T-cell (primary cell): Measurements from ENCODE around the gene CAMK1D. TPM values are rescaled to one million over a fixed set of nuclear protein-coding genes. Genes with fewer than 3 reads are reported as not detected.
A peak's percentile ranks its signal among the peaks of the same experiment; 100 is the strongest.

Source experiments
- ATAC-seq, 4 experiments: fragments of 200-7000 bp in 3 of 4; fragments of 150-1000 bp in 1 of 4; cut with Tn5 transposase; replicated peaks in 1 of 4; 1 replicate in 3 of 4; 2 replicates in 1 of 4; pipeline ENCODE4 v1.10.0; 2021; ENCODE audit warnings: moderate library complexity in 3 of 4, mild to moderate bottlenecking in 2 of 4, moderate number of reproducible peaks in 1 of 4
- CTCF ChIA-PET, 2 donors: fragments of 300-600 bp; sonication (Branson Sonifier 250); formaldehyde crosslinking; loops; one replicate each; lab custom pipeline; 2022; ENCODE audit warnings: antibody characterized with exemption in 2 of 2; lab: Charles Lee
- POLR2A ChIA-PET, 2 donors: fragments of 300-600 bp; sonication (Branson Sonifier 250); formaldehyde crosslinking; loops; one replicate each; lab custom pipeline; 2022; ENCODE audit warnings: antibody characterized with exemption in 2 of 2; lab: Charles Lee
- DNase-seq, 35 experiments: peaks; one replicate each; pipeline versions ENCODE4 v3.0.0 to v3.0.0-alpha.2; 2013 to 2023
- H3K27ac ChIP-seq: one replicate; pipeline ENCODE4 v1.5.1; 2013; ENCODE audit warnings: low read length
- H3K27me3 ChIP-seq, 2 experiments: replicated peaks in 1 of 2; 1 replicate in 1 of 2; 2 replicates in 1 of 2; pipeline versions ENCODE4 v1.6.1 to v1.7.0; 2013; ENCODE audit warnings: low read length in 1 of 2, mixed read lengths in 1 of 2; ENCODE audit not compliant: control insufficient read depth in 2 of 2, insufficient read depth in 2 of 2; ENCODE audit errors: extremely low read depth in 1 of 2
- H3K36me3 ChIP-seq, 2 donors: 1 replicate in 1 of 2; 2 replicates in 1 of 2; pipeline versions ENCODE4 v1.6.1 to v1.7.0; 2013; ENCODE audit warnings: low read length in 1 of 2; ENCODE audit not compliant: control insufficient read depth in 2 of 2, insufficient read depth in 1 of 2; ENCODE audit errors: extremely low read depth in 1 of 2
- H3K4me1 ChIP-seq, 2 experiments: 1 replicate in 1 of 2; 2 replicates in 1 of 2; pipeline versions ENCODE4 v1.6.1 to v1.7.0; 2013; ENCODE audit warnings: low read length in 2 of 2, mixed read lengths in 1 of 2; ENCODE audit not compliant: insufficient read depth in 2 of 2, control insufficient read depth in 1 of 2; ENCODE audit errors: extremely low read depth in 1 of 2
- H3K4me3 ChIP-seq, 2 donors: 1 replicate in 1 of 2; 2 replicates in 1 of 2; pipeline versions ENCODE4 v1.5.1 to v1.7.0; 2013; ENCODE audit warnings: mild to moderate bottlenecking in 2 of 2, low read length in 1 of 2, moderate library complexity in 1 of 2; ENCODE audit not compliant: control insufficient read depth in 1 of 2; ENCODE audit errors: extremely low read depth in 1 of 2
- H3K9me3 ChIP-seq: 2 replicates; pipeline ENCODE4 v1.7.0; 2013
- H3K27ac Mint-ChIP-seq, 2 donors: one replicate each; pipeline ENCODE4 v1.8.0; 2020 to 2021; ENCODE audit warnings: mild to moderate bottlenecking in 2 of 2, mixed read lengths in 2 of 2
- H3K27me3 Mint-ChIP-seq, 2 donors: one replicate each; pipeline ENCODE4 v1.8.0; 2021 to 2022; ENCODE audit warnings: mixed read lengths in 2 of 2
- H3K36me3 Mint-ChIP-seq: one replicate; pipeline ENCODE4 v1.8.0; 2021; ENCODE audit warnings: mixed read lengths
- H3K4me1 Mint-ChIP-seq, 3 donors: one replicate each; pipeline ENCODE4 v1.8.0; 2020 to 2022; ENCODE audit warnings: mixed read lengths in 3 of 3, mild to moderate bottlenecking in 1 of 3
- H3K4me3 Mint-ChIP-seq, 3 donors: one replicate each; pipeline ENCODE4 v1.8.0; 2020 to 2022; ENCODE audit warnings: mild to moderate bottlenecking in 3 of 3, mixed read lengths in 3 of 3, moderate library complexity in 3 of 3
- H3K9me3 Mint-ChIP-seq, 3 donors: one replicate each; pipeline ENCODE4 v1.8.0; 2020 to 2022; ENCODE audit warnings: mixed read lengths in 3 of 3
- WGBS: methylation state at CpG from one replicate; pipeline ENCODE4 v1.1.5; 2013; ENCODE audit warnings: missing lambda C conversion rate; ENCODE audit not compliant: insufficient coverage; 5-methylcytosine and 5-hydroxymethylcytosine counted together
- total RNA-seq, 35 experiments: library from RNA in 6 of 35; stranded (reverse) in 6 of 35; fragments of 120-200 nt in 1 of 35; gene quantifications; one replicate each; pipeline versions ENCODE4 v1.2.1 to v1.2.4 and lab custom pipeline; 2013 to 2026

Gene CAMK1D
- total RNA-seq, 5 donors from 2014 or later (not counting 1 experiment from before 2014, with no cell fraction given): 16.8 to 31.3 (median 23.6) TPM

DNA sequence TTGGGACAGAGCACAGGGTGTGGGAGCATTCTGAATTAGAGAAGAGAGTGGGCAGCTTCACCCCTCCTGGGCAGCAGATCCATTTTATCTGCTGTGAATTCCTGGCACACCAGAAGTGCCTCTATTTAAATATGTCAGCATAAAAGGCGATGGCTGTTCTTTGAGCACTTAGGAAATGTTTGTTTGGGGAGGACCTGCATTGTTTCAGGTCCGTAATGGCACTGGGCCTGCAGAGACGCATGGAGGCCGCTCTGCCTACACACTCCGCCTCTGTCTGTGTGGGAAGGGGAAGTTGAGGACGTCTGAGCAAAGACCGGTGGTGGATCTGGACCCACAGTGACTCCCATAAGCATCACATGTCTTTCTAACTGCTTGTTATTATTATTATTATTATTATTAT is 253.2 kb downstream of the CAMK1D start:
- 71% methylated on average over 1 of the region's 7 CpGs for WGBS
- H3K27me3 Mint-ChIP-seq: no peaks in the 10 kb centered on the region
- peaks cover 31% of the 10 kb centered on the region for H3K36me3 Mint-ChIP-seq
- no peak for ATAC-seq
- Histone ChIP-seq H3K9me3 (no peaks in the 10 kb centered on the region), H3K27ac (no peak overlapping the region), H3K27me3 (no peaks in the 10 kb centered on the region), H3K36me3 (no peaks in the 10 kb centered on the region), H3K4me3 (no peak overlapping the region), H3K4me1 (peaks cover 8 to 25% of the 10 kb centered on the region in 2 experiments)
- peak overlapping the region in 1 of 2 donors; percentile 12 for H3K27ac Mint-ChIP-seq
- H3K9me3 Mint-ChIP-seq: no peaks in the 10 kb centered on the region
- ChIA-PET POLR2A (no interaction called here), CTCF (no interaction called here)
- DNase-seq: no peak
- peaks cover 38 to 52% (median 42%) of the 10 kb centered on the region in 3 donors for H3K4me1 Mint-ChIP-seq
- H3K4me3 Mint-ChIP-seq: no peak overlapping the region

DNA sequence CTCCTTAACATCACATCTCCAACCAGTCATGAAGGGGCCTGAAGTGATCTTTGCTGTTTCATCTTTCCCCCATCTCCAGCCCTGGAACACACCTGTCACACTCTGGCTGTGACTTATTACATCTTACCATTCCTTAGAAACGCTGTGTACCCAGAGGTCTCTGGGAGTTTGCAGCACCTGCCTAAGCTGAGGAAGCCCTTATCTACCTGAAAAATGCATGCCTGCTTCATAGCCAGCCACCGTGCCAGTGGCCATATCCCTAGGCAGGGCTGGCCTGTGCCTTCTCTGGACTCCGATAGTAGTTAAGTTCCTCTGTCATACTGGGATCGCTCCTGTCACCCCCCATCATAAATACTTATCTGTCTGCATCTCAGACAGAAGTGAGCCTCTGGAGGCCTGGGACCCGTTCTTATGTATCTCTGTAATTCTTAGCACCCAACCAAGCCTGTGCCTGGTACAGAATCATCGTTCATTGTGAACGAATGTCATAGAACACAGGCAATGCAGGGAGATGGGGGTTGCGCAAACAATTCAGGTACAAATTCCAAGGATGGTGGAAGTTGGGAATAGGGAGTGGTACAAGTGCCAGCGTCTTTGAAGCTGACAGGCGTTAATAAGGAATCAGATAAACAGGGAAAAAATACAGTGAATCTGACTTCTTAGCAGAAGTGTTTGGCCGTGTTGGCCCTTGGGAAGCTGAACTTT is 254.6 kb downstream of the CAMK1D start:
- ChIA-PET CTCF (no interaction called here), POLR2A (no interaction called here)
- no peaks in the 10 kb centered on the region for H3K36me3 ChIP-seq
- ATAC-seq (no peak), DNase-seq (no peak)
- H3K4me3 Mint-ChIP-seq: no peak overlapping the region
- WGBS: 94% methylated on average over 11 of the region's 11 CpGs
- no peaks in the 10 kb centered on the region for H3K27me3 ChIP-seq
- no peak overlapping the region for H3K4me3 ChIP-seq
- H3K4me1 Mint-ChIP-seq: peaks cover 24 to 40% (median 29%) of the 10 kb centered on the region in 3 donors
- H3K27ac ChIP-seq: no peak overlapping the region
- no peaks in the 10 kb centered on the region for H3K9me3 ChIP-seq
- no peaks in the 10 kb centered on the region for H3K27me3 Mint-ChIP-seq
- H3K27ac Mint-ChIP-seq: peak overlapping the region in 1 of 2 donors; percentile 22
- H3K4me1 ChIP-seq: peaks cover 8 to 22% of the 10 kb centered on the region in 2 experiments
- no peaks in the 10 kb centered on the region for H3K9me3 Mint-ChIP-seq
- peaks cover 21% of the 10 kb centered on the region for H3K36me3 Mint-ChIP-seq

DNA sequence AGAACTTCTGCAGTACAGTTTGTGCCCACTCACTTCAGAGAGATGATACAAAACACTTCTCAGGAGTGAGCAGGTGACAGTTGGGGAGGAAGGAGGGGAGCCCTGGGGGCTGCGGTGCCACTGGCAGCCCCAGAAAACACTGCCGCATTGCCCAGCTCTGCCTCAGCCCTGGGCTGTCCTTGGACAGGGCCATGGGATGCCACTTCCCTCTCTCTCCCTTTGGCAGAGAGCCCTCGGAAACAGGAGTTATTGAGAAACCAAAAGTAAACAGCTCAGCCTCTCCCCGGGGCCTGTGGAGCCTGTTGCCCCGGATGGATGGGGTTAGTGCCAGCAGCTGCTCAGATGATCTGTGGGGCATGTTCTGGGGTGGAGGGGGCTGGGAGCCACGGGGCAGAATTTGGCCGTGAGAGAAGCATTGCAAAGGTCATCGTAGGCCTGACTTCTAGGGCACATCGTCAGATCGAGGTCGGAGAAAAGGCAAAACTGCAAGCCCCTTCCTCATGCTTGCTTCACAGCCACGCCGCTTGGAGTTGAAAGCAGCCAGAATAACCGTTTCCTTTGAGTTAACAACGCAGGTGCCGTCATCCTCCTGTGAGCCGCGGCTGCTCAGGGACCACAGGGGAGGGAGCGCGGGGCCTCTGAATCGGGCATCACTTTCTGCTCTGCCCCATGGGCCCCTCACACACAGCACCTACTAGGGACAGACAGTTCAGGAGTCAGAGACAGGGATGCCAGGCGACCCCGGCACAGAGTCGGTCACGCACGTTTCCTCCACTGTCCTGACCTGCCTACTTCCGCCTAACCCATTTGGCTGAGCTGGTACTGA is 256.4 kb downstream of the CAMK1D start:
- Mint-ChIP-seq H3K4me1 (peaks cover 22 to 37% (median 24%) of the 10 kb centered on the region in 3 donors), H3K4me3 (peak overlapping the region; percentile 83 to 86 (median 85)), H3K27ac (peak overlapping the region; percentile 96 to 99), H3K36me3 (peaks cover 10% of the 10 kb centered on the region), H3K9me3 (no peaks in the 10 kb centered on the region), H3K27me3 (no peaks in the 10 kb centered on the region)
- ATAC-seq (peak; percentile 84 to 88 (median 87)), DNase-seq (peak; percentile 34 to 76 (median 54))
- ChIA-PET POLR2A (no interaction called here), CTCF (interaction anchor here (0.5 to 1.5 kb wide), 4 partner anchors 51 to 611 kb away, joined by 3 to 11 read pairs (median 6); no protein-coding TSS in a partner anchor)
- H3K4me1 ChIP-seq: peaks cover 8 to 22% of the 10 kb centered on the region in 2 experiments
- no peaks in the 10 kb centered on the region for H3K9me3 ChIP-seq
- WGBS: 8% methylated on average over 25 of the region's 27 CpGs
- H3K4me3 ChIP-seq: peak overlapping the region; percentile 52 to 55
- peak overlapping the region; percentile 85 for H3K27ac ChIP-seq
- no peaks in the 10 kb centered on the region for H3K27me3 ChIP-seq
- H3K36me3 ChIP-seq: no peaks in the 10 kb centered on the region

DNA sequence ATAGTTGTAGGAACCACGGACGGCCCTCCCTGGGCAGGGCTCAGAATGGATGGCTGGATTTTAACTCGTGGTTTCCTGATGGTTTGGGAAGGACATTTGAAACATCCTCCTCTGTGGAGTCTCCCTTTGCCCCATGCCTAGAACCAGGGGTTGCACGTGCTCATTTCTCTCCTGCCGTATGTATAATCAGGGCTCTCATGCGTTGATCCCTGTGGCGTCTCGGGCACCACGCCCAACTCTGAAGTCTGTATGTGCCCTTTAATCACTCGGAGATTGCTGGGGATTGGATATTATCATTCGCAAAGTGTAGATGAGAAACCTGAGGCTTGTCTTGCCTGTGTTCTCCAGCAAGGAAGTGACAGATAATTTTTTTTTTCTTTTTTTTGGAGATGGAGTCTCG is 257.1 kb downstream of the CAMK1D start:
- H3K27ac Mint-ChIP-seq: peak overlapping the region; percentile 96 to 99
- POLR2A ChIA-PET: no interaction called here
- H3K9me3 Mint-ChIP-seq: no peaks in the 10 kb centered on the region
- peak overlapping the region; percentile 83 to 86 (median 85) for H3K4me3 Mint-ChIP-seq
- DNase-seq (peak in 1 of 35 experiments; percentile 7), ATAC-seq (peak in 1 of 4 experiments; percentile 6)
- no peaks in the 10 kb centered on the region for H3K9me3 ChIP-seq
- WGBS: 61% methylated on average over 11 of the region's 12 CpGs
- CTCF ChIA-PET: interaction anchor here (0.6 to 1.5 kb wide), 3 partner anchors 50 to 612 kb away, joined by 3 to 8 read pairs (median 3); no protein-coding TSS in a partner anchor
- peak overlapping the region; percentile 52 to 55 for H3K4me3 ChIP-seq
- H3K4me1 Mint-ChIP-seq: peaks cover 22 to 37% (median 24%) of the 10 kb centered on the region in 3 donors
- H3K27ac ChIP-seq: peak overlapping the region; percentile 85
- H3K36me3 Mint-ChIP-seq: peaks cover 8% of the 10 kb centered on the region
- H3K27me3 ChIP-seq: no peaks in the 10 kb centered on the region
- no peaks in the 10 kb centered on the region for H3K27me3 Mint-ChIP-seq
- H3K36me3 ChIP-seq: no peaks in the 10 kb centered on the region
- peaks cover 8 to 22% of the 10 kb centered on the region in 2 experiments for H3K4me1 ChIP-seq

DNA sequence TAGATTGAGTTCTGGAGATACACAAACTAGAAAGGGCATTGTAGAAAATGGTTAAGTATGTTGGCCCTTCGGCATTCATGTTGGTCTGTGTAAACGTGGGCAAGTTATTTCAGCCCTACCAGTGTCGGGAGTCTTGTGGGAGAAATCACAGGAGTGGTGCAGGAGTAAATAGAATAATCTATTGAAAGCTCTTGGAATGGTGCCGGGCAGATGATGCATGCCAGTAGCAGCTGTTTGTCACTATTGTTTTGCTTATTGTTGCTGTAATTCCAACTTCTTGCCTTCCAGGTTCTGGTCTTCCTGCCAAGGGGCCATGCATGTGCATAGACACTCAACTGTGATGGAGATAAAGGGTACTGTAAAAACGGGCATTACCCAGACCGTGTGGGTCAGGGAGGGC is 259.4 kb downstream of the CAMK1D start:
- Mint-ChIP-seq H3K9me3 (no peaks in the 10 kb centered on the region), H3K36me3 (peaks cover 8% of the 10 kb centered on the region), H3K4me1 (peaks cover 21 to 29% (median 22%) of the 10 kb centered on the region in 3 donors), H3K27me3 (no peaks in the 10 kb centered on the region), H3K27ac (no peak overlapping the region), H3K4me3 (no peak overlapping the region)
- WGBS: 67% methylated on average over 2 of the region's 6 CpGs
- Histone ChIP-seq H3K27me3 (no peaks in the 10 kb centered on the region), H3K27ac (no peak overlapping the region), H3K4me3 (no peak overlapping the region), H3K36me3 (no peaks in the 10 kb centered on the region), H3K9me3 (no peaks in the 10 kb centered on the region), H3K4me1 (peaks cover 8 to 22% of the 10 kb centered on the region in 2 experiments)
- DNase-seq (no peak), ATAC-seq (no peak)
- CTCF ChIA-PET: no interaction called here
- POLR2A ChIA-PET: no interaction called here

DNA sequence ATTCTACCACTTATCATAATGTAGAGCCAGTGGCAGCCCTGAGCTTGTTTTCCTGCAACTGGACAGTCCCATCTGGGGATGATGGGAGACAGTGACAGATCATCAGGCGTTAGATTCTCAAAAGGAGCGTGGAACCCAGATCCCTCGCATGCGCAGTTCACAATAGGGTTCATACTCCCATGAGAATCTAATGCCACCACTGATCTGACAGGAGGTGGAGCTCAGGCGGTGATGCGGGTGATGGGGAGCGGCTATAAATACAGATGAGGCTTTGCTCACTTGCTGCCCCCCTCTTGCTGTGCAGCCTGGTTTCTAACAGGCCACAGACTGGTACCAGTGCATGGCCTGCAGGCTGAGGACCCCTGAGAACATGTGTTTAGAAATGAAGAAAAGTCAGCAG is 260.1 kb downstream of the CAMK1D start:
- Mint-ChIP-seq H3K4me1 (peaks cover 21 to 29% (median 22%) of the 10 kb centered on the region in 3 donors), H3K4me3 (no peak overlapping the region)
- no peak overlapping the region for H3K27ac ChIP-seq

More for the DNA sequence above, 260.1 kb downstream of the CAMK1D start:
- H3K36me3 Mint-ChIP-seq: peaks cover 6% of the 10 kb centered on the region
- 95% methylated on average over 3 of the region's 7 CpGs for WGBS
- H3K27ac Mint-ChIP-seq: no peak overlapping the region
- peaks cover 8 to 22% of the 10 kb centered on the region in 2 experiments for H3K4me1 ChIP-seq
- POLR2A ChIA-PET: no interaction called here
- no peaks in the 10 kb centered on the region for H3K9me3 Mint-ChIP-seq
- H3K4me3 ChIP-seq: no peak overlapping the region
- no peaks in the 10 kb centered on the region for H3K27me3 ChIP-seq
- H3K27me3 Mint-ChIP-seq: no peaks in the 10 kb centered on the region
- ATAC-seq (no peak), DNase-seq (no peak)
- CTCF ChIA-PET: no interaction called here
- H3K36me3 ChIP-seq: no peaks in the 10 kb centered on the region
- H3K9me3 ChIP-seq: no peaks in the 10 kb centered on the region
